NCI-H2107 treated with DMSO at 0.1 percent for 48 hours (cell line): Measurements from ENCODE around the gene HCN3.
"Not testable (repeated sequence)": the region's sequence is repeated elsewhere in the genome, so short reads cannot be mapped to it uniquely, and the experiment has no call there.

Source experiments
- DNase-seq: peaks from one replicate; lab custom pipeline; 2025; ENCODE audit not compliant: unreplicated experiment; lab: John Stamatoyannopoulos, UW

HCN3 gene

GRCh38 chr1:155328856-155329255 is 51.6 kb downstream of the HCN3 start:
- not testable (repeated sequence) for DNase-seq

GRCh38 chr1:155329980-155330598 is 52.8 kb downstream of the HCN3 start:
- DNase-seq: peak; percentile 22

GRCh38 chr1:155334962-155335361 is 57.7 kb downstream of the HCN3 start:
- no peak for DNase-seq
